Neural cell (in vitro differentiated cells): ENCODE measurements around the gene PAK2. TPM values are rescaled to one million over a fixed set of nuclear protein-coding genes. Genes with fewer than 3 reads are reported as not detected.

Source experiments
- H2AFZ ChIP-seq: fragments of 200-600, 300-800 bp; sonication (generic), shearing (Covaris generic); 2 replicates; pipeline ENCODE4 v1.6.0; 2014; ENCODE audit warnings: low read depth, mild to moderate bottlenecking, antibody characterized with exemption, low read length, moderate library complexity
- H3F3A ChIP-seq: fragments of 200-600 bp; shearing (Covaris generic); 2 replicates; pipeline ENCODE4 v1.6.1; 2016; ENCODE audit warnings: mild to moderate bottlenecking, moderate library complexity, mixed read lengths, antibody characterized with exemption, low read length; ENCODE audit not compliant: insufficient read depth, poor library complexity, severe bottlenecking
- H3K27ac ChIP-seq: fragments of 200-600, 300-800 bp; sonication (generic), shearing (Covaris generic); 2 replicates; pipeline ENCODE4 v1.5.1; 2014; ENCODE audit warnings: mild to moderate bottlenecking, low read length, moderate library complexity
- H3K27me3 ChIP-seq: fragments of 300-800, 200-600 bp; sonication (generic), shearing (Covaris generic); 2 replicates; pipeline ENCODE4 v1.6.0; 2014; ENCODE audit warnings: mild to moderate bottlenecking, low read depth, low read length, moderate library complexity; ENCODE audit not compliant: insufficient read depth
- H3K36me3 ChIP-seq: fragments of 300-800, 200-600 bp; sonication (generic), shearing (Covaris generic); 2 replicates; pipeline ENCODE4 v1.5.1; 2014; ENCODE audit warnings: mild to moderate bottlenecking, antibody characterized with exemption, low read length, moderate library complexity; ENCODE audit not compliant: insufficient read depth
- H3K4me2 ChIP-seq: fragments of 300-800, 200-600 bp; sonication (generic), shearing (Covaris generic); 2 replicates; pipeline ENCODE4 v1.6.0; 2014; ENCODE audit warnings: mild to moderate bottlenecking, low read length
- H3K4me3 ChIP-seq: fragments of 300-800, 200-600 bp; sonication (generic), shearing (Covaris generic); 2 replicates; pipeline ENCODE4 v1.5.1; 2014; ENCODE audit warnings: mild to moderate bottlenecking, low read length, moderate library complexity
- H3K79me2 ChIP-seq: fragments of 200-600 bp; shearing (Covaris generic); replicated peaks from 2 replicates; pipeline ENCODE4 v1.6.0; 2014; ENCODE audit warnings: mild to moderate bottlenecking, low read length, moderate library complexity; ENCODE audit not compliant: insufficient read depth
- H3K9ac ChIP-seq: fragments of 300-800, 200-600 bp; sonication (generic), shearing (Covaris generic); 2 replicates; pipeline ENCODE4 v1.6.1; 2016; ENCODE audit warnings: mild to moderate bottlenecking, low read length, mixed read lengths
- H3K9me2 ChIP-seq: fragments of 200-600 bp; shearing (Covaris generic); 2 replicates; pipeline ENCODE4 v1.6.1; 2016; ENCODE audit warnings: mild to moderate bottlenecking, low read length, mixed read lengths; ENCODE audit not compliant: insufficient read depth
- H3K9me3 ChIP-seq: fragments of 200-600, 300-800 bp; sonication (generic), shearing (Covaris generic); 2 replicates; pipeline ENCODE4 v1.6.1; 2016; ENCODE audit warnings: mild to moderate bottlenecking, mixed run types, low read length, moderate library complexity, mixed read lengths
- H4K20me1 ChIP-seq: fragments of 200-600 bp; shearing (Covaris generic); 2 replicates; pipeline ENCODE4 v1.6.1; 2016; ENCODE audit warnings: mild to moderate bottlenecking, mixed run types; ENCODE audit not compliant: insufficient read depth
- EP300 ChIP-seq: fragments of 450-650 bp; conservative IDR thresholded peaks from 2 replicates; pipeline ENCODE4 v1.6.1; 2014; ENCODE audit warnings: antibody characterized with exemption, mild to moderate bottlenecking, moderate library complexity; ENCODE audit not compliant: poor library complexity, severe bottlenecking
- EZH2 ChIP-seq: fragments of 200-600, 300-800 bp; shearing (Covaris generic), sonication (generic); IDR thresholded peaks from 2 replicates; pipeline ENCODE4 v1.6.1; 2014; ENCODE audit warnings: antibody characterized with exemption, low read length, borderline replicate concordance, mild to moderate bottlenecking; ENCODE audit not compliant: insufficient read depth, poor library complexity, severe bottlenecking
- MXI1 ChIP-seq: fragments of 450-650 bp; conservative IDR thresholded peaks from 2 replicates; pipeline ENCODE4 v1.6.1; 2014; ENCODE audit warnings: antibody characterized with exemption, mild to moderate bottlenecking; ENCODE audit not compliant: poor library complexity, severe bottlenecking
- POLR2AphosphoS5 ChIP-seq: IDR thresholded peaks from 2 replicates; pipeline ENCODE4 v1.6.1; 2012
- RAD21 ChIP-seq: fragments of 450-650 bp; conservative IDR thresholded peaks from 2 replicates; pipeline ENCODE4 v1.6.1; 2014; ENCODE audit warnings: antibody characterized with exemption, mild to moderate bottlenecking, moderate library complexity
- SMC3 ChIP-seq: fragments of 450-650 bp; conservative IDR thresholded peaks from 2 replicates; pipeline ENCODE4 v1.6.1; 2014; ENCODE audit warnings: antibody characterized with exemption, mild to moderate bottlenecking, moderate library complexity; ENCODE audit not compliant: poor library complexity
- TAF1 ChIP-seq: IDR thresholded peaks from 2 replicates; pipeline ENCODE4 v1.6.1; 2012; ENCODE audit warnings: low read depth
- polyA plus RNA-seq: library from polyadenylated mRNA; depleted of rRNA; stranded (reverse); fragments of >200 nt; gene quantifications from 2 replicates; pipeline ENCODE4 v1.2.3, GENCODE V29; 2014
- TF ChIP-seq, protein P1 (sequence below): fragments of 450-650 bp; IDR thresholded peaks from 2 replicates; pipeline ENCODE4 v1.5.1; 2014; ENCODE audit warnings: antibody characterized with exemption, mild to moderate bottlenecking, moderate library complexity; ENCODE audit not compliant: poor library complexity, severe bottlenecking
- TF ChIP-seq, protein P2 (sequence below): IDR thresholded peaks from 2 replicates; pipeline ENCODE4 v1.6.1; 2012; ENCODE audit warnings: borderline replicate concordance

PAK2 gene
- polyA plus RNA-seq, 1 donor from 2014 or later, result 40.3 TPM

GRCh38 chr3:196706731-196707130 lies 32.9 kb upstream of the PAK2 start:
- no peaks in the 10 kb centered on the region for H3K36me3 ChIP-seq
- H3K9me2 ChIP-seq, result no peaks in the 10 kb centered on the region
- no peaks in the 10 kb centered on the region for H3K79me2 ChIP-seq
- H2AFZ ChIP-seq, result no peak overlapping the region
- H3K27me3 ChIP-seq, result no peaks in the 10 kb centered on the region
- peaks cover 4% of the 10 kb centered on the region for H3F3A ChIP-seq
- no peak overlapping the region for H3K27ac ChIP-seq
- H3K4me2 ChIP-seq, result no peak overlapping the region
- H4K20me1 ChIP-seq, result no peaks in the 10 kb centered on the region
- no peak overlapping the region for H3K4me3 ChIP-seq
- no peak for TF ChIP-seq MXI1
- no peak for TF ChIP-seq RAD21
- TF ChIP-seq, protein P1, sequence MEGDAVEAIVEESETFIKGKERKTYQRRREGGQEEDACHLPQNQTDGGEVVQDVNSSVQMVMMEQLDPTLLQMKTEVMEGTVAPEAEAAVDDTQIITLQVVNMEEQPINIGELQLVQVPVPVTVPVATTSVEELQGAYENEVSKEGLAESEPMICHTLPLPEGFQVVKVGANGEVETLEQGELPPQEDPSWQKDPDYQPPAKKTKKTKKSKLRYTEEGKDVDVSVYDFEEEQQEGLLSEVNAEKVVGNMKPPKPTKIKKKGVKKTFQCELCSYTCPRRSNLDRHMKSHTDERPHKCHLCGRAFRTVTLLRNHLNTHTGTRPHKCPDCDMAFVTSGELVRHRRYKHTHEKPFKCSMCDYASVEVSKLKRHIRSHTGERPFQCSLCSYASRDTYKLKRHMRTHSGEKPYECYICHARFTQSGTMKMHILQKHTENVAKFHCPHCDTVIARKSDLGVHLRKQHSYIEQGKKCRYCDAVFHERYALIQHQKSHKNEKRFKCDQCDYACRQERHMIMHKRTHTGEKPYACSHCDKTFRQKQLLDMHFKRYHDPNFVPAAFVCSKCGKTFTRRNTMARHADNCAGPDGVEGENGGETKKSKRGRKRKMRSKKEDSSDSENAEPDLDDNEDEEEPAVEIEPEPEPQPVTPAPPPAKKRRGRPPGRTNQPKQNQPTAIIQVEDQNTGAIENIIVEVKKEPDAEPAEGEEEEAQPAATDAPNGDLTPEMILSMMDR, result no peak
- no peak for TF ChIP-seq TAF1
- no peak for TF ChIP-seq EP300
- no peak for TF ChIP-seq SMC3
- TF ChIP-seq EZH2, result no peak
- TF ChIP-seq, protein P2, sequence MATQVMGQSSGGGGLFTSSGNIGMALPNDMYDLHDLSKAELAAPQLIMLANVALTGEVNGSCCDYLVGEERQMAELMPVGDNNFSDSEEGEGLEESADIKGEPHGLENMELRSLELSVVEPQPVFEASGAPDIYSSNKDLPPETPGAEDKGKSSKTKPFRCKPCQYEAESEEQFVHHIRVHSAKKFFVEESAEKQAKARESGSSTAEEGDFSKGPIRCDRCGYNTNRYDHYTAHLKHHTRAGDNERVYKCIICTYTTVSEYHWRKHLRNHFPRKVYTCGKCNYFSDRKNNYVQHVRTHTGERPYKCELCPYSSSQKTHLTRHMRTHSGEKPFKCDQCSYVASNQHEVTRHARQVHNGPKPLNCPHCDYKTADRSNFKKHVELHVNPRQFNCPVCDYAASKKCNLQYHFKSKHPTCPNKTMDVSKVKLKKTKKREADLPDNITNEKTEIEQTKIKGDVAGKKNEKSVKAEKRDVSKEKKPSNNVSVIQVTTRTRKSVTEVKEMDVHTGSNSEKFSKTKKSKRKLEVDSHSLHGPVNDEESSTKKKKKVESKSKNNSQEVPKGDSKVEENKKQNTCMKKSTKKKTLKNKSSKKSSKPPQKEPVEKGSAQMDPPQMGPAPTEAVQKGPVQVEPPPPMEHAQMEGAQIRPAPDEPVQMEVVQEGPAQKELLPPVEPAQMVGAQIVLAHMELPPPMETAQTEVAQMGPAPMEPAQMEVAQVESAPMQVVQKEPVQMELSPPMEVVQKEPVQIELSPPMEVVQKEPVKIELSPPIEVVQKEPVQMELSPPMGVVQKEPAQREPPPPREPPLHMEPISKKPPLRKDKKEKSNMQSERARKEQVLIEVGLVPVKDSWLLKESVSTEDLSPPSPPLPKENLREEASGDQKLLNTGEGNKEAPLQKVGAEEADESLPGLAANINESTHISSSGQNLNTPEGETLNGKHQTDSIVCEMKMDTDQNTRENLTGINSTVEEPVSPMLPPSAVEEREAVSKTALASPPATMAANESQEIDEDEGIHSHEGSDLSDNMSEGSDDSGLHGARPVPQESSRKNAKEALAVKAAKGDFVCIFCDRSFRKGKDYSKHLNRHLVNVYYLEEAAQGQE, result no peak
- no peak for TF ChIP-seq POLR2AphosphoS5
- no peak overlapping the region for H3K9ac ChIP-seq
- no peaks in the 10 kb centered on the region for H3K9me3 ChIP-seq

GRCh38 chr3:196707566-196707965 lies 32.1 kb upstream of the PAK2 start:
- Histone ChIP-seq H3K9me2 (no peaks in the 10 kb centered on the region), H3K9me3 (no peaks in the 10 kb centered on the region), H4K20me1 (no peaks in the 10 kb centered on the region), H3K79me2 (no peaks in the 10 kb centered on the region), H3K9ac (no peak overlapping the region), H3K36me3 (no peaks in the 10 kb centered on the region), H3K27ac (no peak overlapping the region), H3F3A (peaks cover 5% of the 10 kb centered on the region), H3K4me3 (no peak overlapping the region), H2AFZ (no peak overlapping the region), H3K4me2 (no peak overlapping the region), H3K27me3 (no peaks in the 10 kb centered on the region)
- no peak for TF ChIP-seq EZH2
- TF ChIP-seq, protein P2, result no peak
- no peak for TF ChIP-seq EP300
- TF ChIP-seq, protein P1, result no peak
- no peak for TF ChIP-seq RAD21
- TF ChIP-seq MXI1, result no peak
- TF ChIP-seq SMC3, result no peak
- TF ChIP-seq POLR2AphosphoS5, result no peak
- no peak for TF ChIP-seq TAF1
